Stimulated activated effector memory CD8-positive, alpha-beta T cell treated with anti-CD3 and anti-CD28 coated beads, Interleukin-12 subunit alpha, Interleukin-12 subunit beta, amount 100 ng/mL, for 72 hours (primary cell): ENCODE data around the gene LARP4.
"Not testable (repeated sequence)": the region's sequence is repeated elsewhere in the genome, so short reads cannot be mapped to it uniquely, and the experiment has no call there.

ENCODE experiments used
- ATAC-seq: fragments of 150-1000 bp; cut with Tn5 transposase; 2 replicates; pipeline ENCODE4 v1.10.0; 2021
- DNase-seq, 2 donors: peaks; one replicate each; pipeline ENCODE4 v3.0.0; 2021 to 2022; ENCODE audit warnings: low spot score in 2 of 2
- H3K27ac Mint-ChIP-seq: one replicate; pipeline ENCODE4 v1.8.0; 2022; ENCODE audit warnings: mild to moderate bottlenecking, mixed read lengths
- H3K36me3 Mint-ChIP-seq: one replicate; pipeline ENCODE4 v1.8.0; 2022; ENCODE audit warnings: mild to moderate bottlenecking, mixed read lengths
- H3K4me1 Mint-ChIP-seq: one replicate; pipeline ENCODE4 v1.8.0; 2022; ENCODE audit warnings: mixed read lengths
- H3K4me3 Mint-ChIP-seq: one replicate; pipeline ENCODE4 v1.8.0; 2022; ENCODE audit warnings: mild to moderate bottlenecking, mixed read lengths
- H3K9me3 Mint-ChIP-seq: one replicate; pipeline ENCODE4 v1.8.0; 2022; ENCODE audit warnings: mixed read lengths

The LARP4 gene

GRCh38 chr12:50521781-50522180, 121.1 kb downstream of the LARP4 start:
- H3K4me1 Mint-ChIP-seq = peaks cover 20% of the 10 kb centered on the region
- not testable (repeated sequence) for DNase-seq, H3K36me3 Mint-ChIP-seq, ATAC-seq, H3K27ac Mint-ChIP-seq, H3K9me3 Mint-ChIP-seq, H3K4me3 Mint-ChIP-seq

- Mint-ChIP-seq H3K9me3 (no peaks in the 10 kb centered on the region), H3K27ac (peak overlapping the region; percentile 19), H3K4me1 (peaks cover 23% of the 10 kb centered on the region)
Measured at GRCh38 chr12:50523772-50524171, 123.1 kb downstream of the LARP4 start.

GRCh38 chr12:50524621-50525020, 123.9 kb downstream of the LARP4 start:
- Mint-ChIP-seq H3K27ac (peak overlapping the region; percentile 19), H3K4me3 (no peak overlapping the region), H3K9me3 (no peaks in the 10 kb centered on the region), H3K4me1 (peaks cover 27% of the 10 kb centered on the region), H3K36me3 (no peaks in the 10 kb centered on the region)
- ATAC-seq (no peak), DNase-seq (no peak)

More at GRCh38 chr12:50523772-50524171, 123.1 kb downstream of the LARP4 start:
- H3K4me3 Mint-ChIP-seq = no peak overlapping the region
- ATAC-seq (no peak), DNase-seq (no peak)
- no peaks in the 10 kb centered on the region for H3K36me3 Mint-ChIP-seq

GRCh38 chr12:50525422-50525821, 124.7 kb downstream of the LARP4 start:
- ATAC-seq = no peak
- Mint-ChIP-seq H3K36me3 (no peaks in the 10 kb centered on the region), H3K9me3 (no peaks in the 10 kb centered on the region), H3K4me1 (peaks cover 27% of the 10 kb centered on the region), H3K4me3 (no peak overlapping the region), H3K27ac (peak overlapping the region; percentile 59)
- no peak for DNase-seq

- no peak overlapping the region for H3K4me3 Mint-ChIP-seq
- DNase-seq (no peak), ATAC-seq (no peak)
- no peaks in the 10 kb centered on the region for H3K36me3 Mint-ChIP-seq
- H3K9me3 Mint-ChIP-seq = no peaks in the 10 kb centered on the region
- H3K27ac Mint-ChIP-seq = no peak overlapping the region
- peaks cover 27% of the 10 kb centered on the region for H3K4me1 Mint-ChIP-seq
Measured at GRCh38 chr12:50527359-50527726, 126.7 kb downstream of the LARP4 start.

- no peak for ATAC-seq
- H3K9me3 Mint-ChIP-seq = no peaks in the 10 kb centered on the region
- peak overlapping the region; percentile 6 for H3K27ac Mint-ChIP-seq
- no peaks in the 10 kb centered on the region for H3K36me3 Mint-ChIP-seq
- peaks cover 27% of the 10 kb centered on the region for H3K4me1 Mint-ChIP-seq
- no peak overlapping the region for H3K4me3 Mint-ChIP-seq
- no peak for DNase-seq
Measured at GRCh38 chr12:50528800-50529199, 128.1 kb downstream of the LARP4 start.

GRCh38 chr12:50529345-50529744, 128.7 kb downstream of the LARP4 start:
- ATAC-seq (no peak), DNase-seq (no peak)
- H3K4me3 Mint-ChIP-seq = no peak overlapping the region
- no peaks in the 10 kb centered on the region for H3K9me3 Mint-ChIP-seq
- no peaks in the 10 kb centered on the region for H3K36me3 Mint-ChIP-seq
- H3K4me1 Mint-ChIP-seq = peaks cover 23% of the 10 kb centered on the region
- H3K27ac Mint-ChIP-seq = peak overlapping the region; percentile 6
